H4 (cell line): ENCODE results near the gene TRIM61. TPM values are rescaled to one million over a fixed set of nuclear protein-coding genes. Genes with fewer than 3 reads are reported as not detected.

ENCODE experiments used
- total RNA-seq: library from RNA; depleted of rRNA; stranded (reverse); fragments of >200 nt; shearing (Covaris generic); gene quantifications from 2 replicates; pipeline ENCODE4 v1.2.3, GENCODE V29; 2014; rRNA removed

The TRIM61 gene
- total RNA-seq, 1 experiment from 2014 or later, result not detected

Other genes with a start within 250 kb of the TRIM61 start
- gene SMIM31, start 223.5 kb downstream of the TRIM61 start, total RNA-seq, result 0.04 TPM in 1 of 2 replicates, not detected in the other
- 0.04 and 0.10 TPM in 2 replicates for gene APELA, start 100.5 kb downstream of the TRIM61 start, total RNA-seq
- gene TRIM60, start 54.3 kb upstream of the TRIM61 start, total RNA-seq, result not detected in 2 replicates
- gene TRIM75, start 76.2 kb upstream of the TRIM61 start, total RNA-seq, result not detected in 2 replicates
- gene TMEM192, start 135.2 kb upstream of the TRIM61 start, total RNA-seq, result 22.7 and 24.7 TPM in 2 replicates
- gene KLHL2, start 229.9 kb upstream of the TRIM61 start, total RNA-seq, result 12.0 and 13.2 TPM in 2 replicates